DND-41 (cell line): Measurements from ENCODE around the gene HNRNPLL.

Experiments used
- ATAC-seq: fragments of 200-7000 bp; cut with Tn5 transposase; 3 replicates; pipeline ENCODE4 v1.9.1; 2021; ENCODE audit warnings: low read depth; ENCODE audit not compliant: insufficient read depth
- DNase-seq: peaks from one replicate; pipeline ENCODE4 v3.0.0-alpha.2; 2020
- H2AFZ ChIP-seq: 2 replicates; pipeline ENCODE4 v1.6.0; 2012; ENCODE audit warnings: low read depth, low read length
- H3K27ac ChIP-seq: 2 replicates; pipeline ENCODE4 v1.5.1; 2012; ENCODE audit warnings: low read length, inconsistent platforms
- H3K27me3 ChIP-seq: fragments of 200-600 bp; sonication (generic); 2 replicates; pipeline ENCODE4 v1.6.0; 2012; ENCODE audit warnings: low read length, mild to moderate bottlenecking, inconsistent platforms; ENCODE audit not compliant: insufficient read depth, poor library complexity
- H3K36me3 ChIP-seq: 2 replicates; pipeline ENCODE4 v1.5.1; 2012; ENCODE audit warnings: low read length, inconsistent platforms; ENCODE audit not compliant: insufficient read depth
- H3K4me1 ChIP-seq: 2 replicates; pipeline ENCODE4 v1.5.1; 2012; ENCODE audit warnings: mild to moderate bottlenecking, low read length; ENCODE audit not compliant: insufficient read depth
- H3K4me2 ChIP-seq: 2 replicates; pipeline ENCODE4 v1.6.0; 2012; ENCODE audit warnings: mild to moderate bottlenecking, moderate library complexity, low read length, inconsistent platforms; ENCODE audit not compliant: insufficient read depth
- H3K4me3 ChIP-seq, 2 experiments: fragments of 200-600 bp in 1 of 2; shearing (Covaris generic) in 1 of 2; 2 replicates each; pipeline ENCODE4 v1.5.1; 2012 to 2016; ENCODE audit warnings: inconsistent platforms in 2 of 2, low read length in 2 of 2, mild to moderate bottlenecking in 2 of 2, low read depth in 1 of 2, moderate library complexity in 1 of 2
- H3K79me2 ChIP-seq: 2 replicates; pipeline ENCODE4 v1.6.0; 2012; ENCODE audit warnings: low read length, inconsistent platforms; ENCODE audit not compliant: insufficient read depth
- H3K9ac ChIP-seq: 2 replicates; pipeline ENCODE4 v1.6.0; 2012; ENCODE audit warnings: low read depth, mild to moderate bottlenecking, inconsistent platforms, low read length, moderate library complexity
- H3K9me3 ChIP-seq: 2 replicates; pipeline ENCODE4 v1.5.1; 2012; ENCODE audit warnings: low read length, moderate library complexity, mild to moderate bottlenecking, inconsistent platforms; ENCODE audit not compliant: insufficient read depth, severe bottlenecking
- H4K20me1 ChIP-seq: 2 replicates; pipeline ENCODE4 v1.6.0; 2012; ENCODE audit warnings: low read length; ENCODE audit not compliant: insufficient read depth
- EZH2 ChIP-seq: IDR thresholded peaks from 3 replicates; pipeline ENCODE4 v1.6.1; 2012; ENCODE audit warnings: borderline replicate concordance, low read depth, mild to moderate bottlenecking, moderate library complexity, low read length, inconsistent platforms; ENCODE audit not compliant: severe bottlenecking
- TF ChIP-seq, protein P1 (sequence below): IDR thresholded peaks from 2 replicates; pipeline ENCODE4 v1.5.1; 2012; ENCODE audit warnings: borderline replicate concordance, low read length, moderate library complexity, mild to moderate bottlenecking; ENCODE audit not compliant: poor library complexity, severe bottlenecking; ENCODE audit errors: extremely low read depth

Gene HNRNPLL

DNA sequence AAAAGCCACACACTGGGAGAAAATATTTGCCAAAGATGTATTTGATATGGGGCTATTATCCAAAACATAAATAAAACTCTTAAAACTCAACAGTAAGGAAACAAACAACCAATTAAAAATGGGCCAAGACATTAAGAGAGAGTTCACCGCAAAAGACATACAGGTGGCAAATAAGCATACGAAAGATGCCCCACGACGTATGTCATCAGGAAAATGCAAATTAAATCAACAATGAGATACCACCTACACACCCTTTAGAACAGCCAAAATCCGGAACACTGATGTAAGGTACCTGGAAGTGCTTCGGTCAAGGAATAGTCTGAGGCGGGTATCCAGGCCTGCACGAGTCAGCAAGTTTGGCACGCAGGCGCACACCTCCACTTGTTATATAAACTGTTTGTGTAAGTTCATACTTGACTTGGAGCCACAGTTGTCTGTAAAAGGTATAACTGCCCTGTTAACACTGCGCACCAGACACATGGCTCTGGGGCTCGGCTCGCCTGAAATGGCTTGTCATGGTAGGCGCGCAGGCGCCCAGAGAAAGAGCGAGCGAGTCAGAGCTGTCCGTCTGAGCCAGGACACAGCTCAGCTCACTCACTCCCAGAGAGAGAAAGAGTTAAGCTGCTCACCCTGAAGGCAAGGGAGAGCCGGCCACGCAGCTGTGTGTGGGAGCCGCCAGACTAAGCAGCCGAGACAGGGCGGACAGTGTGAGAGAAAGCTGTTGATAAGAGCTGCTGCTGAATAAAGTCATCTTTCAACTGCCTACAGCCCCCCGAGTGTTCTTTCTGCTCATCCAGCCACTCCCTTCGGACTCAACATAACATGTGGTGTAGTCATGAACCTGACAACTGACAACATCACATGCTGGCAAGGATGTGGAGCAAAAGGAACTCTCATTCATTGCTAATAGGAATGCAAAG is 87.3 kb downstream of the HNRNPLL start:
- no peak overlapping the region for H3K9ac ChIP-seq
- H3K4me2 ChIP-seq, result no peak overlapping the region
- TF ChIP-seq EZH2, result no peak
- TF ChIP-seq, protein P1, sequence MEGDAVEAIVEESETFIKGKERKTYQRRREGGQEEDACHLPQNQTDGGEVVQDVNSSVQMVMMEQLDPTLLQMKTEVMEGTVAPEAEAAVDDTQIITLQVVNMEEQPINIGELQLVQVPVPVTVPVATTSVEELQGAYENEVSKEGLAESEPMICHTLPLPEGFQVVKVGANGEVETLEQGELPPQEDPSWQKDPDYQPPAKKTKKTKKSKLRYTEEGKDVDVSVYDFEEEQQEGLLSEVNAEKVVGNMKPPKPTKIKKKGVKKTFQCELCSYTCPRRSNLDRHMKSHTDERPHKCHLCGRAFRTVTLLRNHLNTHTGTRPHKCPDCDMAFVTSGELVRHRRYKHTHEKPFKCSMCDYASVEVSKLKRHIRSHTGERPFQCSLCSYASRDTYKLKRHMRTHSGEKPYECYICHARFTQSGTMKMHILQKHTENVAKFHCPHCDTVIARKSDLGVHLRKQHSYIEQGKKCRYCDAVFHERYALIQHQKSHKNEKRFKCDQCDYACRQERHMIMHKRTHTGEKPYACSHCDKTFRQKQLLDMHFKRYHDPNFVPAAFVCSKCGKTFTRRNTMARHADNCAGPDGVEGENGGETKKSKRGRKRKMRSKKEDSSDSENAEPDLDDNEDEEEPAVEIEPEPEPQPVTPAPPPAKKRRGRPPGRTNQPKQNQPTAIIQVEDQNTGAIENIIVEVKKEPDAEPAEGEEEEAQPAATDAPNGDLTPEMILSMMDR, result no peak
- H2AFZ ChIP-seq, result no peak overlapping the region
- no peak for DNase-seq
- no peaks in the 10 kb centered on the region for H3K9me3 ChIP-seq
- ATAC-seq, result no peak
- H3K27ac ChIP-seq, result no peak overlapping the region
- H3K4me1 ChIP-seq, result no peaks in the 10 kb centered on the region
- H3K79me2 ChIP-seq, result no peaks in the 10 kb centered on the region
- no peaks in the 10 kb centered on the region for H3K27me3 ChIP-seq
- no peaks in the 10 kb centered on the region for H4K20me1 ChIP-seq
- no peaks in the 10 kb centered on the region for H3K36me3 ChIP-seq
- H3K4me3 ChIP-seq, result no peak overlapping the region

DNA sequence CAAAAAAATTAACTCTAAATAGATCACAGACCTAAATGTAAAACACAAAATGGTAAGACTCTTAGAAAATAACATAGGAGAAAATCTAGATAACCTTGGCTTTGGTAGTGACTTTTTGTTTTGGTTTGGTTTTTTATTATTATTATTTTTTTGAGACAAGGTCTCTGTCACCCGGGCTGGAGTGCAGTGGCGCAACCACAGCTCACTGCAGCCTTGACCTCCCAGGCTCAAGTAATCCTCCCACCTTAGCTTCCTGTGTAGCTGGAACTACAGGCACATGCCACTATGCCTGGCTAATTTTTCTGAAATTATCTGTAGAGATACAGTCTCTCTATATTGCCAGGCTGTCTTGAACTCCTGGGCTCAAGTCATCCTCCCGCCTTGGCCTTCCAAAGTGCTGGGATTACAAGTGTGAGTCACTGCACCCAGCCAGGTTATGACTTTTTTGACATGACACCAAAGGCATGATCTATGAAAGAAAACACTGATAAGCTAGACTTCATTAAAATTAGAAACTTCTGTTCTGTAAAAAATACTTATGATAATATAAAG is 88.0 kb downstream of the HNRNPLL start:
- no peaks in the 10 kb centered on the region for H3K79me2 ChIP-seq
- H3K4me1 ChIP-seq, result no peaks in the 10 kb centered on the region
- H3K4me3 ChIP-seq, result no peak overlapping the region
- H3K9ac ChIP-seq, result no peak overlapping the region
- H4K20me1 ChIP-seq, result no peaks in the 10 kb centered on the region
- H2AFZ ChIP-seq, result no peak overlapping the region
- no peaks in the 10 kb centered on the region for H3K27me3 ChIP-seq
- ATAC-seq (no peak), DNase-seq (no peak)
- no peak overlapping the region for H3K27ac ChIP-seq
- no peak overlapping the region for H3K4me2 ChIP-seq
- TF ChIP-seq, protein P1, result no peak
- TF ChIP-seq EZH2, result no peak
- H3K36me3 ChIP-seq, result no peaks in the 10 kb centered on the region
- H3K9me3 ChIP-seq, result no peaks in the 10 kb centered on the region

DNA sequence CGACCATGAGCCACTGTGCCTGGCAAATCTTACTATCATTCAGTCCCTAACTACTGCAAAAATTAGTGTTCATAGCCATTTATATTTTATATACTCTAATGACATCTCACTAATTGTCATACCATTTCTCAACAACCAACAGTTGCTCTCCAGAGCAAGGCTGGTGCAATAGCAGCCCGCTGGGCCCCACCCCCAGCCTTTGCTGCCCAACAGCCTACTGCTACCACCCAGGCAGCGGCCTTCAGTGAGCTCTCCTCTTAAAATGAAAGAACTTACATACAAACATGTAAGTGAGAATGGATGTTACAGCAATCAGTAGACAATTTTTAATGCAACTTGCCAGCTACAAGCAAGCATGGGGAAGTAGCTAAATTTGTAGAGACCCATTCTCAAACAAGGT is 90.5 kb downstream of the HNRNPLL start:
- no peaks in the 10 kb centered on the region for H3K9me3 ChIP-seq
- H3K79me2 ChIP-seq, result no peaks in the 10 kb centered on the region
- H3K27ac ChIP-seq, result no peak overlapping the region
- TF ChIP-seq, protein P1, result no peak
- no peak for TF ChIP-seq EZH2
- H3K4me3 ChIP-seq, result no peak overlapping the region
- no peaks in the 10 kb centered on the region for H3K27me3 ChIP-seq
- H3K9ac ChIP-seq, result no peak overlapping the region
- no peaks in the 10 kb centered on the region for H4K20me1 ChIP-seq
- H3K4me2 ChIP-seq, result no peak overlapping the region
- no peak overlapping the region for H2AFZ ChIP-seq
- DNase-seq (no peak), ATAC-seq (no peak)
- H3K36me3 ChIP-seq, result no peaks in the 10 kb centered on the region
- H3K4me1 ChIP-seq, result peaks cover 2% of the 10 kb centered on the region; the same call in 1 of the 2 replicates
